GM12878 (cell line): ENCODE measurements around the gene DEXI. TPM values are rescaled to one million over a fixed set of nuclear protein-coding genes. Genes with fewer than 3 reads are reported as not detected.

Experiments used
- ATAC-seq: fragments of 200-7000 bp; cut with Tn5 transposase; 3 replicates; pipeline ENCODE4 v1.9.1; 2020; ENCODE audit warnings: mild to moderate bottlenecking, moderate library complexity
- BruUV-seq: library from RNA; stranded (reverse); fragments of 400-500 nt; replicated peaks from 2 replicates; lab custom pipeline; 2021; lab: Mats Ljungman, UMichigan
- CTCF ChIA-PET: fragments of 300-600 bp; sonication (Branson Sonifier 250); formaldehyde crosslinking; extraction: SDS; loops from one replicate; lab custom pipeline; 2021; ENCODE audit warnings: inconsistent platforms; lab: Yijun Ruan, JAX
- POLR2A ChIA-PET: fragments of 350-600 bp; formaldehyde crosslinking; extraction: SDS; loops from one replicate; lab custom pipeline; 2021; ENCODE audit warnings: inconsistent platforms; lab: Charles Lee
- RAD21 ChIA-PET: fragments of 300-600 bp; sonication (Branson Sonifier 250); formaldehyde crosslinking; loops from one replicate; lab custom pipeline; 2023; ENCODE audit warnings: antibody characterized with exemption; ENCODE audit not compliant: unreplicated experiment; lab: Charles Lee
- SMC1A ChIA-PET: fragments of 300-600 bp; sonication (Branson Sonifier 250); formaldehyde crosslinking; loops from one replicate; lab custom pipeline; 2023; ENCODE audit not compliant: unreplicated experiment, uncharacterized antibody; lab: Charles Lee
- DNase-seq: peaks from one replicate; pipeline ENCODE4 v3.0.0-alpha.2; 2011; ENCODE audit warnings: low read depth, low spot score
- FAIRE-seq: peaks from 3 replicates; lab custom pipeline; 2011; peaks lifted over from hg19 to GRCh38; lab: Jason Lieb, UNC
- H2AFZ ChIP-seq: 2 replicates; pipeline ENCODE4 v1.6.0; 2011; ENCODE audit warnings: low read depth, low read length, control low read depth; ENCODE audit not compliant: control insufficient read depth
- H3K27ac ChIP-seq: 2 replicates; pipeline ENCODE4 v1.5.1; 2011; ENCODE audit warnings: control low read depth; ENCODE audit not compliant: control insufficient read depth, insufficient read depth
- H3K27me3 ChIP-seq, 2 experiments: replicated peaks in 1 of 2; 2 replicates each; pipeline versions ENCODE4 v1.6.0 to v1.6.1; 2011; ENCODE audit warnings: low read length in 1 of 2; ENCODE audit not compliant: control insufficient read depth in 2 of 2, insufficient read depth in 2 of 2
- H3K36me3 ChIP-seq, 2 experiments: 2 replicates each; pipeline ENCODE4 v1.5.1; 2011; ENCODE audit warnings: low read length in 1 of 2; ENCODE audit not compliant: control insufficient read depth in 2 of 2, insufficient read depth in 2 of 2
- H3K4me1 ChIP-seq: 2 replicates; pipeline ENCODE4 v1.6.1; 2011; ENCODE audit warnings: mild to moderate bottlenecking, low read length, moderate library complexity, mixed read lengths; ENCODE audit not compliant: control insufficient read depth, insufficient read depth
- H3K4me2 ChIP-seq: 2 replicates; pipeline ENCODE4 v1.6.0; 2011; ENCODE audit warnings: control low read depth; ENCODE audit not compliant: control insufficient read depth, insufficient read depth
- H3K4me3 ChIP-seq: fragments of 200-600 bp; sonication (generic); 2 replicates; pipeline ENCODE4 v1.5.1; 2016
- H3K79me2 ChIP-seq: 2 replicates; pipeline ENCODE4 v1.6.0; 2011; ENCODE audit warnings: low read length; ENCODE audit not compliant: control insufficient read depth, insufficient read depth
- H3K9ac ChIP-seq: 2 replicates; pipeline ENCODE4 v1.8.0; 2011; ENCODE audit warnings: low read length, control low read depth, mixed read lengths; ENCODE audit not compliant: control insufficient read depth, insufficient read depth
- H3K9me3 ChIP-seq: replicated peaks from 3 replicates; pipeline ENCODE4 v1.5.1; 2011; ENCODE audit warnings: mild to moderate bottlenecking, low read length; ENCODE audit not compliant: control insufficient read depth, insufficient read depth
- H4K20me1 ChIP-seq: 2 replicates; pipeline ENCODE4 v1.6.0; 2011; ENCODE audit not compliant: control insufficient read depth, insufficient read depth
- BRCA1 ChIP-seq: IDR thresholded peaks from 2 replicates; pipeline ENCODE4 v1.6.1; 2011; ENCODE audit warnings: low read depth, low read length, improper control_type of control experiment
- CUX1 ChIP-seq: IDR thresholded peaks from 2 replicates; pipeline ENCODE4 v1.6.1; 2012; ENCODE audit warnings: improper control_type of control experiment, low read depth, low read length; ENCODE audit not compliant: insufficient replicate concordance
- ESRRA ChIP-seq: IDR thresholded peaks from 2 replicates; pipeline ENCODE4 v1.6.1; 2012; ENCODE audit warnings: mild to moderate bottlenecking, low read length, improper control_type of control experiment
- IKZF1 ChIP-seq: fragments of 450-650 bp; conservative IDR thresholded peaks from 2 replicates; pipeline ENCODE4 v1.6.1; 2017; ENCODE audit warnings: antibody characterized with exemption, mild to moderate bottlenecking
- NFXL1 ChIP-seq: fragments of 450-650 bp; IDR thresholded peaks from 2 replicates; pipeline ENCODE4 v1.6.1; 2017; ENCODE audit warnings: antibody characterized with exemption, mild to moderate bottlenecking, borderline replicate concordance
- in situ Hi-C: fragments of 300-500 bp; cut with MboI; formaldehyde crosslinking; loops from 9 replicates; pipeline ENCODE4 v1.14.3; 2018; ENCODE audit warnings: mixed read lengths
- intact Hi-C: fragments of 100-400 bp; cut with micrococcal nuclease; formaldehyde crosslinking; loops from one replicate; pipeline ENCODE4 v1.14.2; 2022; ENCODE audit not compliant: unreplicated experiment
- polyA plus RNA-seq, 11 experiments: library from polyadenylated mRNA; depleted of rRNA in 4 of 11; unstranded in 6 of 11; stranded (reverse) in 5 of 11; fragments of >200 nt; fragmentation: Nextera tagmentation in 4 of 11; fragmentation: Illumina TruSeq in 1 of 11; extraction: Ambion mirVana in 4 of 11; extraction: Trizol in 1 of 11; gene quantifications; 1 replicate in 1 of 11; 2 replicates in 10 of 11; pipeline versions ENCODE4 v1.2.1 to v1.2.3, GENCODE V29; 2011 to 2016; ENCODE audit warnings: inconsistent platforms in 2 of 11, missing spikeins in 2 of 11, low read depth in 1 of 11
- total RNA-seq, 4 experiments: library from RNA; depleted of rRNA in 3 of 4; stranded (reverse); fragments of >200 nt in 3 of 4; fragmentation: Illumina TruSeq in 1 of 4; extraction: Trizol in 1 of 4; gene quantifications; 2 replicates each; pipeline versions ENCODE4 v1.2.1 to v1.2.3, GENCODE V29; 2013 to 2021

Gene DEXI
- total and polyA plus RNA-seq, 10 of the 15 experiments (the other 5 are each of a cell fraction or from before 2014, with no cell fraction given), result 1.4 to 26.3 (median 18.4) TPM

GRCh38 chr16:10911267-10911666 lies 31.0 kb downstream of the DEXI start:
- no peak overlapping the region for H3K4me3 ChIP-seq
- intact Hi-C loops, result loop anchor here (10.0 kb wide), 1 partner anchor 76 kb away; no protein-coding TSS in a partner anchor
- no peak for ATAC-seq
- H3K4me1 ChIP-seq, result peaks cover 29% of the 10 kb centered on the region
- no peak for TF ChIP-seq NFXL1
- no peak for TF ChIP-seq IKZF1
- TF ChIP-seq ESRRA, result no peak
- no peak for TF ChIP-seq BRCA1
- no peak for TF ChIP-seq CUX1
- FAIRE-seq, result no peak
- no peak overlapping the region for H3K4me2 ChIP-seq
- no peaks in the 10 kb centered on the region for H3K79me2 ChIP-seq
- H3K27ac ChIP-seq, result peak overlapping the region; percentile 74; the same call in 1 of the 2 replicates
- DNase-seq, result no peak
- H2AFZ ChIP-seq, result no peak overlapping the region
- H3K9ac ChIP-seq, result no peak overlapping the region
- POLR2A ChIA-PET, result interaction anchor here (0.6 to 4.6 kb wide), 11 partner anchors 8 to 487 kb away, joined by 3 to 24 read pairs (median 5); no protein-coding TSS in a partner anchor
- BruUV-seq, result no TSS peak
- no peaks in the 10 kb centered on the region for H3K27me3 ChIP-seq
- peaks cover 33 to 49% of the 10 kb centered on the region in 2 experiments for H3K36me3 ChIP-seq
- CTCF ChIA-PET, result interaction anchor here (0.5 to 2.2 kb wide), 12 partner anchors 8 to 398 kb away, joined by 3 to 17 read pairs (median 4); partner anchors contain the start of genes CIITA and NUBP1
- RAD21 ChIA-PET, result interaction anchor here (0.8 to 4.8 kb wide), 14 partner anchors 11 to 390 kb away, joined by 3 to 43 read pairs (median 3); partner anchors contain the start of genes CIITA and NUBP1
- H3K9me3 ChIP-seq, result no peaks in the 10 kb centered on the region; the same call in 2 of the 3 replicates
- SMC1A ChIA-PET, result interaction anchor here (0.6 to 6.3 kb wide), 19 partner anchors 8 to 559 kb away, joined by 3 to 55 read pairs (median 7); partner anchors contain the start of genes CIITA and NUBP1
- no peaks in the 10 kb centered on the region; the same call in 1 of the 2 replicates for H4K20me1 ChIP-seq
- in situ Hi-C loops, result loop anchor here (5.0 kb wide), 1 partner anchor 389 kb away; no protein-coding TSS in a partner anchor
